HG02973 (cell line): ENCODE data around the gene TRMU.

Experiments
- ATAC-seq: cut with Tn5 transposase; IDR thresholded peaks from one replicate; pipeline ENCODE4 v1.9.1; 2021; ENCODE audit warnings: moderate library complexity; ENCODE audit not compliant: unreplicated experiment

Gene TRMU

DNA sequence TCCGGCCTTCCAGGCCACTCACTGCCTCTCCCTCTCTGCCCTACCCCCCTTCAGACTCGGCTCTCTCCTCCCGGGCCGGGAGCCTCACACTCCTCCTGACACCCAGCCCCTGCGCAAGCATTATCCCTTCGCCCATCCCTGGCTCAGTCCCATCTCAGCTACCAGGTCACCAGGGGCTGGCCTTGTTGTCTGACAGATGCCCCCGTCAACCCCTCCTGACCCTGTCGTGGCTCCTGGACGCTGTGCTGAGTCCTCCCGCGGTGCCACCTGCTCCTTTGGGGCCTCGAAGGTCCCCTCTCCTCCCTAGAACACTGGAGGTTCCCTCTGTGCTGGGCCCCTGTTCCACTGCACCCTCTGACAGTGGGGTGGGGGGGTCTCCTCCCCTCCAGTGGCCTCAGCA, 32.9 kb downstream of the TRMU start:
- no peak for ATAC-seq

DNA sequence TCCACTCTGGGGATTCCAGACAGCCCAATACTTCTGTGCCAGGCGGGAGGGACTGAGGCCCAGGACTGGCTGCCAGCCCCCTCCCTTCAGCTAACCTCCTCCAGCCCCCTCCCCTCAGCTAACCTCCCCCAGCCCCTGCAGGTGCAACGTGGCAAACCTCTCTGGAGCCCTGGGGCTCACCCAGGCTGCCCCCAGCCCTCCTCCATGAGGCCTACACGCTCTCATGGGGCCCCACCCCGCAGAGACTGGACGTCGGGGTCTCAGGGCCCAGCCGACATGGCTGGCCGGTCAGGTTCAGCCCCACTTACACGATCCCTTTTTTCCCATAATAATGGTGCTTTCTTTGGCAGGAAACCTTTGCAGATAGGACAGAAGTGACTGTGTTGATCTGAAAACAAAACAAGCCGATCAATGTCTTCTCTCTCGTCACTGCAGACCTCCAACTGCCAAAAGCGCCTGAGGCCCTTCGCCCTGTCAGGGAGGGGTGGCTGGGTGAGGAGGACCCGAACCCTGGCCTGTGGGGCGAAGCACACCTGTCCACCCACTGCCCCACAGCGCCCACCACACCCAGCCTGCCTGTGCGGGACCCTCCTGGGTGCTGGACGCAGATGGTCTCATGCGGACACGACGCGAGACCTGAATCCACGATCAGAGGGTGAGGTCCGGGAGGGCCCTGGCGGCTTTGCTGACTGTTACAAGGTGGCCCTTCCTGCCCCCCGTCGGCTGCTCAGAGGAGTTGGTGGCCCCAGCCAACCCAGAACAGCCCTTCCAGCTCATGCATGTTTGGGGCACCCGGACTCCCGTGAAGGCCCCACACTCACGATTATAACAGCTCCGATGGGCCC, 33.6 kb downstream of the TRMU start:
- ATAC-seq: no peak

DNA sequence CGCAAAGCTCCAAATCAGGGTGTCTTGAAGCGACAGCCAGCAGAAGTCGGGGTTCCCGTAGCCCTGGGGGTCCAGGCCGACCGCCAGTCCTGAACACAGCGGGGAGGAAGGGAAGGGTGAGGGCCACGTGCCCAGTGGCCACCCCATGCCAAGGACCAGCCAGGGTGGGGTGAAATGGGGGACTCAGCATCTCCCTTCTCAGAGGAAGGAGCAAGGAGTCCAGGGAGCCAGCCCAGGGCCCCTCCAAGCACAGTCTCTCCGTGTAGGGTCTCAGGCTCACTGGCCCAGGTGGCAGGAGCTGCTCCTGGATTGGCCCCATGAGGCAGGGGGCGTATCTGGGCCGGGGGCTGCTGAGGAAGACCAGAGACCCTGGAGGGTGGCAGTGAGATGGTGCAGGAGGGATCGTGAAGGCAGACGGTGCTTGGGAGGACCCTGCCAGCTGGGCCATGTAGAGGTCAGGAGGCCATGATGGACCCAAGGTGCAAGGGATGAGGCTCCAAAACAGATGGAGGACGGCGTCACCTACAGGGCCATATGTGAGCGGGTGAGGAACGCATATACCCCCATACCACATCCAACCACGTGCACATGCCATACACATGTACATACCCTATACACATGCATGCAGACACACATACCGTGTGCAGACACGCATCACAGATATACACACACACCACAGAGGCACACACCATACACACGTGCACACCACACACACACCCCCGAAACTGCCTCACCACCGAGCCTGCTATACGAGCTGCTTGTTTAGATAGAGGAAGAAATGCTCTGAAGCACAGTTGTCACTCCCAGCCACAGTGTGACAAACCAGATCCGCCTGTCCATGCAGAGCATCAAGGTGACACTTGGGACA, 34.4 kb downstream of the TRMU start:
- no peak for ATAC-seq

DNA sequence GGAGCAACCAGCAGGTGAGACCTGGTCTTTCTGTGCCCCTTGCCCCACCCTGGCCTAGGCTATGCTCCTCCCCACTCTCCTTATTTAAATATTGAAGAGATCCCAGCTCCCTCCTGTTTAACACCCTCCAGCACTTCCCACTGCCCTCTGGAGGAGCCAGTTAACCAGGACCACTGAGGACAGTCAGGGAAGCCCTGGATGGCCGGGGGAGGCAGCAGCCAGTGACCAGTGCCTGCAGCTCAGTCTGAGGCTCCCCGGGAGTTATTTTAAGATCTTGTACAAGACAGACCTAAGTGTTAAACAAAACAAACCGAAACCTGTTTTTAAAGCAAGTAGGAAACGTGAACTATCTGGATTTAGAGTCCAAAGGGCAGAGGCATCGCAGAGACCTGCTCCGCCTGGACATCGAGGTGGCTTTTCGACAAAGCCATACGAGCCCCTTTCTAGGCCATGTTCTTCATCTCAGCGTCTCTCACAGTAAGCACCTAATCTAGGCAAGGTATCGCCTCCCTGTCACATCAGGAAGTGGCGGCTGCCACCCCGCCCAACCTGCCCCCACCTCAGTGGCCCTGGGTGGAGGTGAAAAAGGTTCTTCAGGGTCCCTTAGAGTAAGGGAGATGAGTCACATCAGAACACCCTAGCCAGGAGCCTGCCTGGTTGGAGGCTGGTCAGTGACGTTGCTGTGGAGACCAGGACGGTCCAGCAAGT, 35.2 kb downstream of the TRMU start:
- no peak for ATAC-seq

DNA sequence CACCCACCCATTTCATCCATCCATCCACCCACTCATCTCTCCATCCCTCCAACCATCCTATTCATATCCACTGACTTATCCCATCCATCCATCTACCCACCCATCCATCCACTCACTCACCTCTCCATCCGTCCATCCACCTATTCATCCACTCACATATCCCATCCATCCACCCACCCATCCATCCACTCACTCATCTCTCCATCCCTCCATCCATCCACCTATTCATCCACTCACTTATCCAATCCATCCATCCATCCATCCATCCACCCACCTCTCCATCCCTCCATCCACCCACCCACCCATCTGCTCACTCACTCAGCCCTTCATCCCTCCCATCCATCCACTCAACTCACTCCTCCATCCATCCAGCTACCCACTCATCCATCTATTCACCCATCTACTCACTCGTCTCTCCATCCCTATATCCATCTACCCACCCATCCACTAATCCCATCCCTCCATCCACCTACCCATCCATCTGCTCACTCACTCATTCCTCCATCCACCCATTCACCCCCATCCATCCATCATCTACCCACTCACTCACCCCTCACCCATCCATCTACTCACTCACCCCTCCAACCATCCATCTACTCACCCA, 36.2 kb downstream of the TRMU start:
- no peak for ATAC-seq

DNA sequence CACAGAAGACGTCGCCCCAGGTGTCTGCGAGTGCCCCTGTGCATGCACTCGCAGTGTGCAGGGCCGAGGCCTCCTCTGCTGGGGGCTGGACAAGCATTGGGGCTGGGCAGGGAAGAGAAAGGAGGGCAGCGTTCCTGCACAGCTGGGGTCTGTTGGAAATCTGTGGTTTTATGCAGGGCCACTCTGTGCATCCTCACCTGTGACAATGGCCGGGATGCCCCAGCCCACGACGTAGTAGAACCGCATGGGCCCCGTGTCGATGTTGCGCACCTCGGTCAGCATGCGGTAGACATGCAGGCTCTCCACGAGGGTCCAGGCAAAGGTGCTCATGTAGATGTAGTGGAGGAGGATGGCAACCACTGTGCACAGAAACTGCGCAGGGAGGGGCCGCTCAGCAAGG, 37.2 kb downstream of the TRMU start:
- ATAC-seq: no peak

DNA sequence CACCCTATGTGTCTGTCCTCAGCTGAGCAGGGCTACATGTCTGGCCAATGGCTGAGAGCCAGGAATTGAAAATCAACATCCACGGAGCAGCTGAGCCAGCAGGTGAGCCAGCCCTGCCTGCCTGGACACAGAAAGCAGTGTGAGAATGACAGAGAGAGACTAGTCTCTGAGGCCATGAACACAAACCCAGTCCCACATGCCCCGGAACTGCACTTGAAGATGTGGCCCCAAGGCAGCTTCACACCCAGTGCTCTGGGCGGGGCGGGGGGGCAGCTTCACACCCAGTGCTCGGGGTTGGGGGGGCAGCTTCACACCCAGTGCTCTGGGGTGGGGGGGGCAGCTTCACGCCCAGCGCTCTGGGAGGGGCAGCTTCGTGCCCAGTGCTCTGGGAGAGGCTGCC, 37.6 kb downstream of the TRMU start:
- ATAC-seq: no peak

DNA sequence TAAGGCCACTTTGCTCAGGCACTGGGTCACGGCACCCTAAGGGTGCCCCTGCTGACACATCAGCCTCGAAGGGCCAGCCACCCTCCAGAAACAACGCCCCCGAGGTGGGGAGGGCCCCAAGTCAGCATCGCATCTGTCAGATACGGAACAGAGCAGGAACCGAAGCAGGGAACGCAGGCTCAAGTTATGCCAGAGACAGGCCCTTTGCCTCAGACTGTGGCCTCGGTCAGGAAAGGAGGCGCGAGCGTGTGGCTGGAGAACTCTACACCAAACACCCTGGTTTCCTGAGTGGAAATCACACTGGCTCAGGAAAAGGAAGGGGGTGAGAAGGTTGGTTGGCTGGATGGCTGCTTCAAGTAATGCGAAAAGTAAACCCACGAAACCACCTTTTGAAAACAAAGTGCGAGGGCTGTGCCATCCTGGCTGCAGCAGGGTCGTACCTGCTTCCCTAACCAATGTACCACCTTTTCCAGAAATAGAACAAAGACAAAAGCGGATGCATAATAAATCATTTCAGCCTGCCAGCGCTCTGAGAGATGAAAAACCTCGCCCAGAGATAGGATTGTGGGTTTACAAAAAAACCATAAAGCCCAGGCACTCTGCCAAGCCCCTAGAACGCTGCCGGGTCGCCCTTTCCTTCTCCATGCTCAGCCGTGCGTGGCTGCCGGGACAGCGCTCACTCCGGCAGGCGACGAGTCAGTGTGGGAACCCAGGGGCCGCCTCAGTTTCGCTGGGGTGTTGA, 38.6 kb downstream of the TRMU start:
- ATAC-seq: no peak

DNA sequence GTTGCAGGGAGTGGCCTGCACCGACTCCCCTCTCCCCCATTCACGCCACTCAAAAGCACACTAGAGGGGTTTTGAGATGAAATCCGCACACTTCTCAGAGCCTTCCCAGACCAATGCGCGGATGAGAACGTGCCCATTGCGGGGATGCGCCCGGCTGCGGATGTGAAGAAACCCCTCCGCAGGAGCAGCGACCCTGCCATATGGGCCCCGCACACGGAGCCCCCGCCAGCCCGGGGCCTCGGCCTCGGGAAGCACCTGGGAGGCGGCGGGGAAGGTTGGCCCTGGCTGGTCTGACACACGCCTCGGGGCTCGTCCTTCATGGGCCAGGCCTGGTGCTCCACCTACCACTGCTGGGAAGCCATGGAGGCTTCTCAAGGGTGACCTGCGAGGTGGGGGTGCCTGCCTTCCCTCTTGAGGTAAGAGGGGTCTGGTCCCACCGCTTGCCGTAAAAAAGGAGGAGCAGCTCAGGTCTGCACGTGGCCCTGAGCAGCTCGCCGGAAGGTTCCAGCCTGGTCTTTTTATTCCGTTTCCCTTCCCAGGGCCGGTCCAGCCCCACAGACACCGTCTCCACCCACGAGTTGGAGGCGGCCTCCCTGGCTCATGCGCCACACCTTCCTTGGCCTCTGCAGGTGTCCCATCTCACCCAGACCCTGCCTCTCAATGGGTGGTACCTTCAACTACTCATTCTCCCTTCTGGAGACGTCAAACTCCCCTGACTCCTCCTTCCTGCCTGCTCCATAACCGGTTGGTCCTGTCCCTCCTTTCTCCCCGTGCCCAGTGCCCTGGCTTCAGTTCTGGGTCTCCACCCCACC, 39.4 kb downstream of the TRMU start:
- ATAC-seq: no peak

DNA sequence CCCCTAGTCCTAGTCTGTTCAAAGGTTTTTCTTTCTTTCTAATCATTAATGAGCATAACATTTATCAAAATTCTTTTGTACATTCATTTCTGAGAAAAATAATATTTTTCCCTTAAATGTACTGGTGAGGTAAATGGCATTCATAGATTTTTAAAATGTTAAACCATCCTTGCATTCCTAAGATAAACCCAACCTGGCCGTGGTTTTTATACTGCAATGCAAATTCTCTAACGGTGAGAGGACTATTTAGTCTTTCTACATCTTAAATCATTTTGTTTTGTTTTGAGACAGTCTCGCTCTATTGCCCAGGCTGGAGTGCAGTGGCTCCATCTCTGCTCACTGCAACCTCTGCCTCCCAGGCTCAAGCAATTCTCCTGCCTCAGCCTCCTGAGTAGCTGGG, 40.6 kb downstream of the TRMU start:
- ATAC-seq: no peak

DNA sequence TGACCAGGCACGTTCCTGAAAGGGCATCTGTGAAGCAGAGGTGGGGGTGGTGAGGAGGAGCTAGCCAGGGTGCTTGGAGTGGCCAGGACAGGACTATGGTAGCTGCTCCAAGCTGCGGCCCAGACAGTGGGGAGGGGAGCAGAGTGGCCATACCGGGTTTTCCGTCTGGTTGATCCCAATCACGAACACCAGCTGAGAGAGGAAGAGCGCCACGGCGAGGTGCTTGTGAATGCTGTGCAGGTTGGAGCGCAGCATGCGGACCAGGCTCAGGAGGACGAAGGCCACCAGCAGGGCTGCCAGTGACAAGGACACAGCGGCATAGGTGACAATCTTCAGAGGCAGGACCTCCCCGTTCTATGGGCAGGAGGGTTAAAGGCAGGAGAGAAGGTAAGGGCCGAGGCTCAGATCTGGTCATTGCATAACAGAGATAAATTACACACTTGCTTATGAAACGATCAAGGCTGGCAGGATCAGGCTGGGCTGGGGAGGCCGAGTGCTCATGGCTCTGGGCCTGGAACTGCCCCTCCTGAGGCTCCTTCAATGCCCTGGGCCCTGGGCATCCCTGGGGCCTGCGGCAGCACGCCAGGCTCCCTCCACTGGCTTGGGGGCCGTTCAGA, 41.5 kb downstream of the TRMU start:
- ATAC-seq: no peak

DNA sequence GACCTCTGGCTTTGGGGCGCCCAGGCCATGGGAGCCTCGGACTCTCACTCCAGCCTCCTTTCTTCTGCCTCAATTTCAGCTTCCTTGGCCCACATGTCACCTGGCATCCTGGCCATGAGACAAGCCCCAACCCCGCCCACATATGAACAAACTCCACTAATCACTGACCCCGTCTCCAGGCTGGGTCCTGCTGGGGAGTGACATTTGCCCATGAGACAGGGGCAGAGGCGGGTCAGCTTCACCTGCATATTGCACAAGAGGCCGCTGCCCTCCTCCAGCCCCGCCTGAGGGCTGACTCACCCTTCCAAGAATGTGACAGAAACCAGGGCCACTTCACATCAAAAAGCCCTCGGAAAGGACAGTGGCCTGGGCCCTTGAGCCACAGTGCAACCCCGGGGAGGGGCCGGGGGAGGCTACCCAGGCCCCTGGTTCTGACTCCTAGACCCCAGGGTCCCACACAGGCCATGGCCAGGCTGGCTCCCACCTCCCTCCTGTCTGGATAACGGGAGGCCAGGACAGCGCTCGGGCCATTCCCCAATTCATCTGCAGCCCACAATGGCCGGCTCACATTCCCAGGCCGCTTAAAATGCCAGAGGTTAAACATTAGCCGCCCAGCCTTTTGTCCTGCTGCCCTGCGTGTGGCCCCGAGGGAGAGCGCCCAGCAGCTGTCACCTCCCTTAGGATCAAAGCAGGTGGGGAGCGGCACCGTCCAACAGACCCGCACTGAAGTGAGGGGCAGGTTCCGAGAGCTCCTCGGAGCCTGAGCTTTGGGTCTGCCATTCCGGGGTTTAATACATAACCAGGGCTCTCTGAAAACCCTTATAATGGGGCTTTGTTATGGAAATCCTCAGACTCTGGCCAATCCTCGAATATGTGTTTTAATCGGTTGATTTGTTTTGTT, 42.3 kb downstream of the TRMU start:
- ATAC-seq: no peak

DNA sequence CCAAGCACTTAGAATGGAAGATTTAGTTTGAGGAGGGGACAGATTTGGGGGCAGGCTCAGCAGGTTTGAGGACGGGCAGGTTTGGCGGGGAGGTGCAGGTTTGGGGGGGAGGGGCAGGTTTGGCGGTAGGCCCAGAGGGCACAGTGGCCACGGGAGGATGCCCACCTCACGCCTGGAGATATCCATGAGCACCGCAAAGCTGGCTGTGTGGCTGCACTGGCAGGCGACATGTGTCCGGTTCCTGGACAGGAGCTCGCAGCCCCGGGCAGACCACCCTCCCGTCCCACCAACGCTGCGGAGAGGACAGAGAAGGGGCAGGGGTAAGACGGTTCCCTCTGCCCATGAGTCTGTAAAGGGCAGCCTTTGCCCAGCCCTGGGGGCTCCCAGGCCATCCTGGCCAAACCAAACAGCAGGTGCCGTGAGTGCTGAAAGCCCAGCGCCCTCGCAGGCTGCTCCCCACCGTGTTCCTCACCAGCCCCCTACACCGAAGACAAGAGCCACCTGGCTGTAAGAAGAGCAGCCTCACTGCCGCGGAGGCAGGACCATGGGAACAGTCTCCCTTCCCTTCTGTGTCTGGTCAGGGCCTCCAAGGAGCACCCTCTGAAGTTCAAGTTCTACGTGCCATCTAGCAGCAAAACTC, 43.0 kb downstream of the TRMU start:
- no peak for ATAC-seq

DNA sequence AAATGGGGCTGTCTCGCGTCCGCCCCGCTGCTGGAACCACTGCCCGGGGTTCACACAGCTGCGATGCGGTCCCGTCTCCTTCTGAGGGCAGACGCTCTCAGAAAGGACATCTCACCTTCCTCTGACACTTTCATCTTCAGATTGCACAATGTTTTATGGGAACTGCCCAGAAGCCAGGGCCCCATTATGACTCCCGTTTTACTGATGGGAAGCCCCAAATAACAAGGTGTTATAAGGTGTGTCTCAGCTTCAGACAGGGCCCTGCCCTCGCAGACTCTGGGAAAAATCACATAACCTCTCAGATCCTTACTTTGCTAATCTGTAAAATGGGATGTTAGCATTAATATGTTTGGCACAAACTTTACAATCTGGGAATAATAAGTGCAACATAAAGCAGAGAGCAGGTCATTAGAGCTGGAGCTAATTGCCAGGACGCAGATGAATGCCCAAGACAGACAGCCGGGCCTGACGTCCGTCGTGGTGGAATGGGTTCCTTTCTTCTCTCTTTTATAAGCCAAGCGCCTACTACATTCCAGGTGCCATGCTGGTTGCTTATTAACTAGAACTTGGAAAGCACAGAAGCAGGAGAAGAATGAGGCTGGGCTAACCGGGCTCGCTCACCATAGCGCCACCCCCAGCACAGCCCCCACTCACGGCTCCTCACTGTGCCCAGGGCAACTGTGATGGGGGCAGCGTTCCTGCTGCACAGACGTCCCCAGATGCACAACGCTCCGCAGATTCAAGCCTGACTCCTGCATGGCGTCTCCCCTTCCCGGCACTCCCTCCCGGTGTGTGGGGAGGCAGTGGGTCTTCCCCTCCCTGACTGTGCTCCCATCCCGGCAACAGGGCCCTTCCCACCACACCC, 43.8 kb downstream of the TRMU start:
- ATAC-seq: no peak

DNA sequence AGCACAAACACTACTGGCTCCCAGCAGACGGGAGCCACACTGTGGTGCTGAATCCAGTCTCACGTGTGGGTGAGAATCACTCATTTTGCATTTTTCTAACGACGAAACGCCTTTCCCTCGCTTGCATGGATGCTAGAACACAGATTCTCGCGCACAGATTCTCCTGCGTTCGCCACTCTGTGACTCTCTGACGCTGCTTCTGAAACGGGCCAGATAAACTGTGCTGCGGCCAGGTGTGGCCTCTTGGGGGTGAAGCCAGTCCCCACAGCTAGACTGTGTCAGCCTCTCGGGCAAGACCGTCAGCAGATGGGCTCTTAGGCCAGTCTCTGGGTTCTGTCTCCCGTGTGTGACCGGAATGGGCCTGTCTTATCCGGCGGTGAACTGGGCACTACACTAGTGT, 44.6 kb downstream of the TRMU start:
- ATAC-seq: no peak

DNA sequence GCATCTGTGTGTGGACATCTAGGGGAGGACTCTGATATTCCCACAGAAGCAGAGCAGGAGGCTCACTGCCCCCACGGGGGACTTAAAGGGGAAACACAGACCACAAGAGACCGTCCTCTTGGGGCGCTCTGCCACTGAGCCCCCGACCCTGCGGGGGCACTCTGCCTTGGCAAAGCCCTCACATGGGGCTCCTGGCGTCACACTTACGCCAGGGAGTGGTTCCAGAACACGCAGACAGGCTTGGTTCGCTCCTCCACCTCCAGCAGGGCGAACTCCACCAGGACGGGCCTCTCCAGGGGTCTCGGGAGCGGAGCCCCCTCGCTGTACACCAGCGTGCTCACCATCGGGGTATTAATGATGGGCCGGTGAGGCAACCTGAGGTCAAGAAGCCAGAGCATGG, 45.1 kb downstream of the TRMU start:
- no peak for ATAC-seq

DNA sequence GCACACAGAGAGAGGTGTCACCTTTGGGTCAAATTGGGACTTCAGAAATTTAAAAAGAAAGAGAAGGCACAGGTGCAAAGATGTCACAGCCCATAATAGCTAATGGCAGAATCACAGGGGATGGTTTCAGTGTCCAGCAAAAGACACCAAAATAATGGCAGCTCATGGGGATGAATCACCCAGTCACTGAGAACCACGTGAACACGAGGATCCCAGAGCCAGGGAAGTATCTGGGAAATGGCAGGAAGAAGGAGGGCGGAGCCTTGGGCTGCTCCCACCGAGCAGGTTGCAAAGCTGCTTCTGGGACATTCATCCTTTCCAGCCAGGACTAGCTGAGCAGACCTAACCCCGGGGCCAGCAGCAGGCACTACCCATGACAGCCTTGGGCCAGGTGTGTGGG, 45.6 kb downstream of the TRMU start:
- ATAC-seq: no peak
